Erythroblast (primary cell): Measurements from ENCODE around the gene CENPF.

Source experiments
- GATA1 ChIP-seq: IDR thresholded peaks from 2 replicates; pipeline ENCODE4 v1.6.1; 2011; ENCODE audit warnings: low read depth, mild to moderate bottlenecking, control low read depth, low read length, moderate library complexity
- POLR2A ChIP-seq: IDR thresholded peaks from 2 replicates; pipeline ENCODE4 v1.6.1; 2011; ENCODE audit warnings: mild to moderate bottlenecking, low read length

DNA sequence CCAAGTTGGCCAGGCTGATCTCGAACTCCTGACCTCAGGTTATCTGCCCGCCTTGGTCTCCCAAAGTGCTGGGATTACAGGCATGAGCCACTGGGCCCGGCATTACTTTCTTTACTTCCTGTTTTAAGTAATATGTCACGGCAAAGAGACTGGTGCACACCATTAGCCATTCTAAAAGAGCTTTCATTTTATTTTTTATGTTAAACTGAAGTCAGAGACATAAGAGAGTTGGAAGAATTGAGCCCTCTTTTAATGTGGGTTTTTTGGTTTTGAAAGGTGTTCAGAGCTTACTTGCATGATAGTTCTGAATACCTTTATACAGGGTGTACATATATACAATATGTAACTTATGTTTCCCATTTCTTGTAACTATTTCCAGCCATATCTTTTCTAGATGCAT lies 14.3 kb downstream of the CENPF start:
- no peak for TF ChIP-seq POLR2A
- no peak for TF ChIP-seq GATA1
